Tibial nerve (tissue), 4 donors: ENCODE data around the gene NPPA.

Experiments used
- CTCF ChIP-seq, 5 experiments: fragments of 200-600 bp in 3 of 5; fragments of 450-650 bp in 2 of 5; sonication (generic) in 3 of 5; IDR thresholded peaks; one replicate each; pipeline ENCODE4 v1.5.1; 2016 to 2019; ENCODE audit warnings: antibody characterized with exemption in 5 of 5, mild to moderate bottlenecking in 3 of 5, moderate library complexity in 2 of 5
- EP300 ChIP-seq, 2 donors: sonication (generic); formaldehyde crosslinking; IDR thresholded peaks; one replicate each; pipeline ENCODE4 v1.6.1; 2017; ENCODE audit warnings: antibody characterized with exemption in 2 of 2, mild to moderate bottlenecking in 1 of 2
- POLR2A ChIP-seq, 2 donors: fragments of 450-650 bp; IDR thresholded peaks; one replicate each; pipeline ENCODE4 v1.6.1; 2017; ENCODE audit warnings: antibody characterized with exemption in 2 of 2, mild to moderate bottlenecking in 2 of 2, moderate library complexity in 2 of 2

DNA sequence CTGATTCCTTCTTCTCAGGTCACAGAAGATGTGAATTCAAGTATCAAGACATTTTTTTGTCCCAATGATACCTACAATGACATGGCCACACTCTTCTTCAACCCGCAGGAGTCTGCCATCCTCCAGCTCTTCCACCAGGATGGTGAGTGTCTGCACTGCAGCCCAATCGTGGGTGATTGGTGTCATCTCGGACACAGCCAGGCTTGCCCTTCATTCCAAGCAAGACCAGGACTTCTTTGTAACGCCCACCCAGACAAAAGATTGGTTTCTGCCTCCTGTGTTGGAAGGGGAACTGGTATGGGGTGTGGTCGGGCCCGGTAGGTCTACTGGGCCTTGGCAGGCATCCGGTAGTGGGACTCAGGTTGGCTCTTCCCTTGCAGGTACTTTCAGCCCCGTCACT is 14.1 kb downstream of the NPPA start:
- TF ChIP-seq CTCF (IDR thresholded peaks at IDR 0.05) (no peak), POLR2A (IDR thresholded peaks at IDR 0.05) (no peak), EP300 (IDR thresholded peaks at IDR 0.05) (no peak)
